HL-60 (cell line): Measurements from ENCODE around the gene NUP93.

Source experiments
- DNase-seq, 2 experiments: peaks; one replicate each; pipeline ENCODE4 v3.0.0-alpha.2; 2010 to 2020; ENCODE audit warnings: low read depth in 1 of 2, low spot score in 1 of 2
- H3K27ac ChIP-seq: fragments of 250-450 bp; sonication (Bioruptor Pico); replicated peaks from 2 replicates; pipeline ENCODE4 v1.5.1; 2020; ENCODE audit warnings: mild to moderate bottlenecking, moderate library complexity
- H3K27me3 ChIP-seq: fragments of 250-450 bp; sonication (Bioruptor Pico); 2 replicates; pipeline ENCODE4 v1.5.1; 2021; ENCODE audit warnings: mild to moderate bottlenecking, moderate library complexity; ENCODE audit not compliant: insufficient read depth, poor library complexity, severe bottlenecking
- H3K4me3 ChIP-seq: replicated peaks from 2 replicates; pipeline ENCODE4 v1.5.1; 2011; ENCODE audit warnings: mild to moderate bottlenecking, control low read depth, low read length; ENCODE audit not compliant: insufficient read depth
- CTCF ChIP-seq: IDR thresholded peaks from one replicate; pipeline ENCODE4 v1.5.1; 2011; ENCODE audit warnings: low read length, control low read depth, inconsistent platforms; ENCODE audit not compliant: insufficient read depth
- GABPA ChIP-seq: IDR thresholded peaks from 2 replicates; pipeline ENCODE4 v1.6.1; 2012; ENCODE audit warnings: low read depth
- POLR2AphosphoS5 ChIP-seq: IDR thresholded peaks from 2 replicates; pipeline ENCODE4 v1.6.1; 2012; ENCODE audit warnings: low read depth
- REST ChIP-seq: IDR thresholded peaks from 2 replicates; pipeline ENCODE4 v1.6.1; 2012; ENCODE audit warnings: low read depth; ENCODE audit not compliant: insufficient replicate concordance
- SPI1 ChIP-seq: IDR thresholded peaks from 2 replicates; pipeline ENCODE4 v1.6.1; 2012; ENCODE audit warnings: low read depth, mild to moderate bottlenecking, borderline replicate concordance

NUP93 gene

GRCh38 chr16:56888806-56889205 lies 158.9 kb downstream of the NUP93 start:
- Histone ChIP-seq H3K27ac (no peak overlapping the region), H3K4me3 (no peak overlapping the region), H3K27me3 (no peaks in the 10 kb centered on the region)
- peak in 1 of 2 experiments; percentile 74 for DNase-seq
- no peak for TF ChIP-seq REST
- TF ChIP-seq SPI1, result peak; percentile 37; the same call in 1 of the 2 replicates

- Histone ChIP-seq H3K27me3 (no peaks in the 10 kb centered on the region), H3K4me3 (no peak overlapping the region), H3K27ac (no peak overlapping the region)
- no peak for TF ChIP-seq REST
- no peak for TF ChIP-seq SPI1
- no peak for TF ChIP-seq CTCF
- TF ChIP-seq POLR2AphosphoS5, result no peak
- no peak for TF ChIP-seq GABPA
- DNase-seq, result no peak
These were observed 159.3 kb downstream of the NUP93 start for GRCh38 chr16:56889206-56889605.

GRCh38 chr16:56891685-56892084 lies 161.8 kb downstream of the NUP93 start:
- Histone ChIP-seq H3K4me3 (no peak overlapping the region), H3K27me3 (no peaks in the 10 kb centered on the region), H3K27ac (no peak overlapping the region)
- DNase-seq, result no peak
- TF ChIP-seq GABPA, result no peak
- no peak for TF ChIP-seq CTCF
- TF ChIP-seq POLR2AphosphoS5, result no peak
- no peak for TF ChIP-seq REST
- TF ChIP-seq SPI1, result no peak

GRCh38 chr16:56892705-56893104 lies 162.8 kb downstream of the NUP93 start:
- Histone ChIP-seq H3K27ac (no peak overlapping the region), H3K27me3 (no peaks in the 10 kb centered on the region), H3K4me3 (no peak overlapping the region)
- DNase-seq, result no peak
- TF ChIP-seq POLR2AphosphoS5 (no peak), CTCF (no peak), SPI1 (no peak), REST (no peak)
